Measurements from ENCODE around the gene UBTF. TPM values are rescaled to one million over a fixed set of nuclear protein-coding genes. Genes with fewer than 3 reads are reported as not detected.

The UBTF gene
- total and polyA plus RNA-seq, 11 donors, result 33.1 to 61.2 (median 44.1) TPM

- DNase-seq (no peak), ATAC-seq (no peak)
- no peaks in the 10 kb centered on the region for H3K9me3 ChIP-seq
- 89 to 92% (median 91%) methylated on average over 4 of the region's 4 CpGs for WGBS, 4 donors
- peaks cover 0 to 33% (median 14%) of the 10 kb centered on the region in 12 donors for H3K4me1 ChIP-seq
- no peak overlapping the region for H3K4me3 ChIP-seq
- H3K36me3 ChIP-seq, result peaks cover 0 to 18% (median 13%) of the 10 kb centered on the region in 9 donors
- no peak for TF ChIP-seq POLR2A (IDR thresholded peaks at IDR 0.05)
- TF ChIP-seq CTCF (IDR thresholded peaks at IDR 0.05), result no peak
- H3K27ac ChIP-seq, result no peak overlapping the region
- intact Hi-C loops (cut with DNase I), result no loop called here
- H3K27me3 ChIP-seq, result no peaks in the 10 kb centered on the region
These were observed 16.7 kb downstream of the UBTF start for GRCh38 chr17:44202756-44203155.

GRCh38 chr17:44200478-44201155 is 18.9 kb downstream of the UBTF start:
- intact Hi-C loops (cut with DNase I), result loop anchor here in 2 of 10 donors (1.0 kb wide), 2 partner anchors 18 to 19 kb away; partner anchors contain the start of gene UBTF (in 1 of the 2)
- no peak for DNase-seq
- Histone ChIP-seq H3K4me1 (peaks cover 0 to 42% (median 17%) of the 10 kb centered on the region in 12 donors), H3K27me3 (no peaks in the 10 kb centered on the region), H3K36me3 (peaks cover 0 to 20% (median 16%) of the 10 kb centered on the region in 9 donors), H3K27ac (peak overlapping the region; percentile 94 to 100 (median 98)), H3K9me3 (no peaks in the 10 kb centered on the region), H3K4me3 (peak overlapping the region; percentile 42 to 99 (median 91))
- TF ChIP-seq POLR2A (IDR thresholded peaks at IDR 0.05) (peak in 1 of 2 donors; percentile 5), CTCF (IDR thresholded peaks at IDR 0.05) (no peak)
- 5 to 10% (median 7%) methylated on average over 25 to 36 of the region's 36 CpGs for WGBS, 4 donors
- ATAC-seq, result peak in 3 of 4 donors; percentile 0 to 3 (median 0)

- Histone ChIP-seq H3K4me1 (peaks cover 0 to 40% (median 17%) of the 10 kb centered on the region in 12 donors), H3K9me3 (no peaks in the 10 kb centered on the region), H3K4me3 (peak within 1 kb of the TSS; percentile 55 to 99 (median 91)), H3K27ac (peak within 1 kb of the TSS; percentile 96 to 100 (median 98)), H3K27me3 (no peaks in the 10 kb centered on the region), H3K36me3 (peaks cover 0 to 28% (median 24%) of the 10 kb centered on the region in 9 donors)
- 0 to 1% (median 0%) methylated on average over 23 to 125 of the region's 126 CpGs for WGBS, 4 donors
- intact Hi-C loops (cut with DNase I), result loop anchor here in 2 of 10 donors (1.0 kb wide), 2 partner anchors 18 to 19 kb away; partner anchors contain the start of gene UBTF (in 1 of the 2)
- TF ChIP-seq CTCF (IDR thresholded peaks at IDR 0.05), result no peak
- peak in 1 of 2 donors; percentile 35 for TF ChIP-seq POLR2A (IDR thresholded peaks at IDR 0.05)
- DNase-seq, result peak; percentile 99 to 100 (median 100)
- peak; percentile 91 to 96 (median 94) for ATAC-seq
These were observed 19.7 kb downstream of the UBTF start, which contains the start of gene ATXN7L3 for GRCh38 chr17:44199553-44200477. Gene ATXN7L3 (minus strand): TSS chr17:44199884. CDS start chr17:44198070, 1,814 bp downstream.
